ENCODE data around the gene WWP2.
A peak's percentile ranks its signal among the peaks of the same experiment; 100 is the strongest.
"Not testable (repeated sequence)": the region's sequence is repeated elsewhere in the genome, so short reads cannot be mapped to it uniquely, and the experiment has no call there.

WWP2 gene

DNA sequence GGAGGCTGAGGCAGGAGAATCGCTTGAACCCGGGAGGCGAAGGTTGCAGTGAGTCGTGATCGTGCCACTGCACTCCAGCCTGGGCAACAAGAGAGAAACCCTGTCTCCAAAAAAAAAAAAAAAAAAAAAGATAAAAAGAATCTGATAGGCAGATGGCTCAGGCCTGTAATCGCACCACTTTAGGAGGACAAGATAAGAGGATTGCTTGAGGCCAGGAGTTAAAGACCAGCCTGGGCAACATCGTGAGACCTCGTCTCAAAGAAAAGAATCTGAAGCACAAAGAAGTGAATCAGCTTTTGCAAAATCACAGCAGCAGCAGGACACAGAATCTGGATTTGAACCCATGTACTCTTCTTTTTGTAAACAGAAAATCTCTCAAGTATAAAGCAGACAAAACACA is 15.0 kb upstream of the WWP2 start:
- no peak for DNase-seq

DNA sequence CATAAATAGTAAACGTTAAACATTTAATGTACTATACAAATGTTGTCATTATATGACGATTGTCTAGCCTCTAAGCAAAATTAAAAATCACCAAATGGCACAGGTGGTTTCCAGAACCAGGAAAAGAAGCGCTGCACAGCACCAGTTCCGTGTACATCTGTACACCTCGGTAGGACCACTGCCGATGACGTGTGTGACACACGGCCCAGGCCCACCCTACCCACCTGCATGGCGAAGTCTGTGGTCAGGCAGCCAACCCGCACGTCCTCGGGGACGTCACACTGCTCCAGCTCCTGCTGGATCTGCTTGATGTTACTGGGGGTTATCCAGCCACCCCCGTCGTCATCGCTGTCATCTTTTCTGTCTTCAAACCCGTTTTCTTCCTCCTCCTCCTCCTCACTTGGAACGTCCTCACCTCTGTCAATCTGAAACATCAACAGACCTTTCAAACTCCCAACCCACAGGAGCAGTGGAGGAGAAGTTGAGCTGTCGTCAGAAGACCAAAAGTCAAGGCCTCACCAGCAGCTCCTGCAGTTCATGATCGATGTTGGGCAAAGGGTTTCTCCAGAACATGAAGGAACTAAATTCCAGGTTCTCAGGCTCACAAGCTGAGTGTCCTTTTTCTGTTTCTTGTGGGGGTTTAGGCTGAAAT is 13.3 kb upstream of the WWP2 start:
- DNase-seq: no peak

DNA sequence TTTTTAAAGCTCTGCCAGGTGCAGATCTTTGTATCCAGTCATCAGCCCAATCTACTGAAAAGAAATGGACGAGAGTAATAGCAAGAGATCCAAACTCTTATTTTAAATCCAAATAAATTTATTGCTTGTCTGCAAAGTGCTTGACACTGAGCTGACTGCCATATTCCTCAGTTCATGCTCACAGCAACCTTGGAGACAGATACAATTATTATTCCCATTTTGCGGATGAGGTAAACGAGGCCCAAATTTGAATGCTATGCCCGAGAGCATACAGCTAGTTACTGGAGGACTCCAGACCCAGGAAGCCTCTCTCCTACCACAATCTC is 8.0 kb upstream of the WWP2 start:
- no peak for DNase-seq

DNA sequence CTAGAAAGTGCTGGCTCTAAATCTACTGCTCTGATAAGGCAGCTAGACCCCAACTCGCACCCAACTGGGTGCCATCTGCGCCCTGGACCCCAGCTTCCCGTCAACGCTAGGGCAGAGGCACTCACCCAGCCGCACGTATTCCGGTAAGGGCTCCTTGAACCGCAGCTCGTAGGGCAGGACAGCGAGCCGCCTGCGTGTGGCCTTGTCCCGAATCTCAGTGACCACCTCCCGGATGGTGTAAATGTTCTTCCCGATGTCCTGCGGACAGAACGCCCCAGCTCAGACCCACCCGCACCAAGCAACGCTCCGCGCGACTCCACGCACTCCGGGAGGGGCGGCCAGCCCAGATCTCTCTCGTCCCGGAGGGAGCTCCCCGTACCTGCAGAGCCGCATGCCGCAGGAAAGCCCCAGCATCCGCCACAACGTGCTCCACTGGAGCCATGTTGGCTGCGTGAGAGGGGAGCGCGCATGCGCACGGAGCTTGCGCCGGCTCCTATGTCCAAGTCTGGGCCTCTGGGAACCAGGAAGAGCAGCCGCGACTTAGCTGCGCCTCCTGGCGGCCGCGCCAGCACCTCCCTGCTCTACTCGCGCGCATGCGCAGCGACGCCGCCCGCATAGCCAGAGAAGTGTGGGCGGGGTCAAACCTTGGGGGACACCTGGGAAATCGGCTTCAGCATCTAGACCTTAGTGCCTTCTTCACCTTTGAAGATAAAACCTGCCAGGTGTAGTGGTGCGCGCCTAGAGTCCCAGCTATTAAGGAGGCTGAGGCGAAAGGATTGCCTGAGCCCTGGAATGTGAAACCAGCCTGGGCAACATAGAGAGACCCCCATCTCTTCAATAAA is 7.4 kb upstream of the WWP2 start, which contains the start of gene NOB1:
Gene NOB1, minus strand, starts transcription at position 458 of the 842 bp plus-strand sequence. Its CDS starts 16 bp downstream, at position 442.
- DNase-seq: peak; percentile 99

DNA sequence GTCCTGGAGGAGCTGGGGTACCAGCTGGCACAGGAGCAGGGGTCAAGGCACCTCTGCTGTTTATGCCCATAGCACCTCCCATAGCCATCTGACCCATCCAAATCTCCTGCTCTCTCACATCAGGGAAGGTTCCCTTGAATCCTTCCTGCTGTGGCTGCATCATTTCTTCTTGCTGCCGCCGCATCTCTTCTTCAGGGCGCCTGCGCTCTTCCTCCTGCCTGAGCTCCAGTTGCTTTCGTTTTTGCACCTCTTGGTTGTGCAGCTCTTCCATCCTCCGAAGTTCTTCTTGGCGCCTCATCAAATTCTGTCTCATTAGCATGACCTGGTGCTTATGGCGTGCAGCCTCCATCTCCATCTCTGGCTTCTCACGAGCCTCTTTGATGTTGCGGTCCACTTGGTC is 5.4 kb upstream of the WWP2 start:
- DNase-seq: no peak

DNA sequence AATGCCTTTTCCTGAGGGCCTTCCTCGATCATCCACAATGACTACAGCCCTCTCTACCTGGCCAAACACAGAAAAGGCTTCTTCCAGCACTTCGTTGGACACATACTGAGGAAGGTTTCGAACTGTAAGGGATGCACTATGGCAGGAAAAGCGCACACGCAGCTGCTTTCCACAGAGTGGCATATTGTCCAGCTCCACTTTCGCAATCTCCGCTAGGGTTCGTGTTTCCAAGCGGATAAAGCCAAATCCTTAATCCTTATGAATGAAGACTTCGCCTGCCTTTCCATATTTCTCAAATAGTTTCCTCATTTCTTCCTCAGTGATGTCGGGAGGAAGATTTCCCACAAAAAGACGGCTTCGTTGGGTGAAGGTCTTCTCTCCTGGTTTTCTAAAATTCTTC is 4.8 kb upstream of the WWP2 start:
- DNase-seq: not testable (repeated sequence)

DNA sequence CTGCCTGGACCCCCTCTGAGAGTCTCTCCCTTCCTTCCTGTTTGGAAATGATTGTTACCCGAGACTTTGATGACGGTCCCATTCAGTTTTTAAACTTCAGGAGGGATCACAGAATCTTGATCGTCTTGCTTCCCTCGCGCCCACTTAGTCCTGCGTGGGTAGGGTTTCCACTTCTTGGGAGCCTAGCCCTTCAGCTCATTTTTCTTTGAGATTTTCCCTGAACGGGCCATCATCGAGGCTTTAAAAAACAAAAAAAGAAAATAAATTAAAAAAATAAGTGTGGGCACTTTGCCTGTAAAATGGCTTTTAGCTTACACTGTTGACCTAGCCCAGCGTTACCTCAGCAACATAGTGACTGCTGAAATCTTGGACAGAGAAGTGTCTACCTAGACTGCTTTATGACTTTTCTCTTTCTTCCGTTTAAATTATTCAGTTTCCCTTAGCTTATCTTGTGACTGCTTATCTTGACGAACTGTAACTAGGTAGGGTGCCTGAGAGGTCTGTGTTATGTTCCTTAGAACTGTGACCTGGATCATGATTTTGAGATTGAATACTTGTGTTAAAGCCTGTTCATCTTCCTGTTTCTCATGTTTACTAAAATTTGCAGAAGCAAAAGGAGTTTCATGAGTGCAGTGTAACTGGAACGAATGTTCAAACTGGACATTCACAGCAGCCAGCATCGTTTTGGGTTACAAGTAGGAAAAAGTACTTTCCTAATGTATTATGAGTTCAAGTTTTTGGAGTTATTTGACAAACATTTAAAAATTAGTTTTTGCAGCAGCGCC is 874 bp downstream of the WWP2 start:
- DNase-seq: no peak

DNA sequence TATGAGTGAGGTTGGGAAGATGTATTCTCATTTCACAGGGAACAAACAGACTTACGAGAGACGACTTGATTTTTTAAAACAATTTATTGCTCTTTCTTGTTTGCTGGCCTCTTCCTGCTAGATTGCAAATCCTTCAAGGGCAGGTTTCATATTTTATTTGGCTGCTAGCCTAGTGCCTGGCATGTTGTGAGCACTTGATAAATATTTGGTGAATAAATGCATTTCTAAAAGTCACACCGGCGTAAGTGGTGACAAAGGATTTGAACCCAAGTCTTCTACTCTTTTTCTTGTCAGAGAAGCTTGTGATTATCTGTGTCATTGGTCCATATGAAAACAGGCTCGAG is 1.4 kb downstream of the WWP2 start:
- no peak for DNase-seq

DNA sequence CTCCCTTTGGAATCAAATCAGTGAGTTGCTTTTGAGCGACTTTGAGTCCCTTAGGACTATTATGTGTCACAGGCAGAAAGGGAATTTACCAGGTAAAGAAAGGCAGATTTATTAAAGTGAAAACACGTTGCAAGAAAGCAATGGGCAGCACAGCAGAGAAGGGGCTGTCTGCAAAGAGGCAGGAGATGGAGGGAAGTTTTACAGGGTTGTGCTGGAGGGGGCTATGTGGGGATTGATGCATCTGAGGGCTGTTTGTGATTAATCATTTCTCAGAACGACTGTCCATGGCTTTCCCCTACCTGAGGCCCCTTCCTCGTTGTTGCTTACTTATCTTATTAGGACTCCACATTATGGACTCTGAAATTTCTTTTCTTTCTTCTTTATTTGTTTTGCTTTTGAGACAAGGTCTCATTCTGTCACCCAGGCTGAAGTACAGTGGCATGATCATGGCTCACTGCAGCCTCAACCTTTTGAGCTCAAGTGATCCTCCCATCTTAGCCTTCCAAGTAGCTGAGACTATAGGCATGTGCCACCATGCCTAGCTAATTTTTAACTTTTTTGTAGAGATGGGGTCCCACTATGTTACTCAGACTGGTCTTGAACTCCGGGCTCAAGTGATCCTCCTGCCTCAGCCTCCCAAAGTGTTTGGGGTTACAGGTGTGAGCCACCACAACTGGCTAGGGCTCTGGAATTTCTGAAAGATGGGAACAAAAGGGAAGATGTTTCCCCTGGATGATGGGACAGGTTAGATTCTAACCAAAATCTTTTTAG is 5.5 kb downstream of the WWP2 start:
- DNase-seq: no peak

DNA sequence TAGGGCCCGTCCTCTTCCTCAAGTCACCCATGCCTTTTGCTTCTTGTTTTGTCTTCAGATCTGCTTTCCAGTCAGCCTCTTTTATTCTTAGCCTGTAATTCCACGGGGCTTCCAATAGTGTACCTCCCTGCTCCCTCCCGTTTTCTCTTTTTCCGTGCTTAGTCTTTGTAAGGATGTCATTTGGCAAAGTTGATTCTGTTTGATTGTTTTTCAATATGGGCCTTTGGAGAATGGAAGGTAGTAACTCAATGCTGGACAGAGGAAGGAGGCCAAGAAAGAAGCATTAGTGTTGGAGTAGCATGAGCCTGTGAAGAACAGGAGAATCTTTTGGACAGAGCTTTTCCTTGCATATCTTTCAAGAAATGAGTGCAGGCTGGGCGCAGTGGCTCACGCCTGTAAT is 6.5 kb downstream of the WWP2 start:
- DNase-seq: no peak

DNA sequence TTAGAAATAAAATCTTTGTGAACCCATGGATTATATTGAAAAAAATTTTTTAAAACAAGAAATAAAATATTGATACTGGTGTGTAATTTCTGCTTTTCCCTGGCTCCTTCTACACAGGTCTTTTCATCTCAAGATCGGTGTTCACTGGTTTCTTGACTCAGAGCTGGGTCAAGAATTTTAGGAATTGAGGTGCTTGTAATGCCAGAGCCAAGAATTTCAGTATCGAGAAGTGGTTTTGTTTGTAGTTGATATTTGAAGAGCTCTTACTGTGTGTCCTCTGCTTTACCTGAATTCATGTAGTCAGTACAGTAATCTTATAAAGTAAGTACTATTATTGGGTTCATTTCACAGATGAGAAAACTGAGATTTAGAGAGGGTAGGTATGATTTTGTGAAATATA is 7.3 kb downstream of the WWP2 start:
- DNase-seq: no peak

DNA sequence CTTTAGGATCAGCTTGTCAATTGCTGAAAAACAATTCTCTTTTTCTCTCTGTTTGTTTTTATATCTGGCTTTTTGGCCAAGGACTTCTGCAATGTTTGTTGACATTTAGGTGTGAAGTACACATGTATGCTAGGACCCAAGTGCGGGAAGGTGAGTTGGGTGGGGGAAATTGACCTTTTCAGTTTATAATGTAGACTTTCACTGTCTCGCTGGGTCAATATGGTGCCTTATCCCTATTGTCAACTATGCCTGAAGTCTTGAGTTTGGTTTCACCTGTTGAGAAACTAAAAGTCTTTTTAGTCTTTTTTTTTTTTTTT is 9.5 kb downstream of the WWP2 start:
- DNase-seq: no peak

DNA sequence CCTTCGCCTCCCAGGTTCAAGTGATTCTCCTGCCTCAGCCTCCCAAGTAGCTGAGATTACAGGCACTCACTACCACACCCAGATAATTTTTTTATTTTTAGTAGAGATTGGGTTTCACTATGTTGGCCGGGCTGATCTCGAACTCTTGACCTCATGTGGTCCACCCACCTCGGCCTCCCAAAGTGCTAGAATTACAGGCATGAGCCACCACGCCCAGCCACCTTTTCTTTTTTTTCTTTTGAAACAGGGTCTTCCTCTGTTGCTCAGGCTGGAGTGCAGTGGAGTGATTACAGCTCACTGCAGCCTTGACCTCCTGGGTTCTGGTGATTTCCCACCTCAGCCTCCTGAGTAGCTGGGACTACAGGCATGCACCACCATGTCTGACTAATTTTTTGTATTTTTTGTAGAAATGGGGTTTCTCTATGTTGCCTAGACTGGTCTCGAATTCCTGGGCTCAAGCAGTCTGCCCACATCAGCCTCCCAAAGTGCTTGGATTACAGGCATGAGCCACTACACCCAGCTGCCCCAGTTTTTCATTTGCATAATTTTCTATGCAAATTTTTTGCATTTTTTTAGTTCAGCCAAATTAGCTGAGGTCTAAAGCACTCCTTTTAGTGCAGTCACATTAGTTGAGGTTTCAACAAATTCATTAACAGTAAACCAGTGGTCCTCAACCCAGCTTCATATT is 11.3 kb downstream of the WWP2 start:
- DNase-seq: no peak

DNA sequence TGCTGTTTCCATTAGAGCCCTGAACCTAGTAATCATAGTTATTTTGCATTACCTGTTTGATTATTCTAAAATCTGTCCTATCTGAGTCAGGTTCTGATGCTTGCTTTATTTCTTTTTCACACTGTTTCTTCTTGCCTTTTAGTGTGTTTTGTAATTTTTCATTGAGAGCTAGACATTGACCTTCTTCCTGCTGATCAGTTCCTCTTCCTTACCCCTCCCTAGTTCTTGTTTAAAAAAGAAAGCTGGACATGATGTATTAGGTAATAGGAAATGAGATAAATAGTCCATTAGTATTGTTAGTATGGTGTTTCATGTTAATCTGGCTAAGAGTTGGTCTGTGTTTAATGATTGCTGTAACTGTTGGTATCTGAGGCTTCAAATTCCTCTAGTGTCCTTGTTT is 13.4 kb downstream of the WWP2 start:
- no peak for DNase-seq

DNA sequence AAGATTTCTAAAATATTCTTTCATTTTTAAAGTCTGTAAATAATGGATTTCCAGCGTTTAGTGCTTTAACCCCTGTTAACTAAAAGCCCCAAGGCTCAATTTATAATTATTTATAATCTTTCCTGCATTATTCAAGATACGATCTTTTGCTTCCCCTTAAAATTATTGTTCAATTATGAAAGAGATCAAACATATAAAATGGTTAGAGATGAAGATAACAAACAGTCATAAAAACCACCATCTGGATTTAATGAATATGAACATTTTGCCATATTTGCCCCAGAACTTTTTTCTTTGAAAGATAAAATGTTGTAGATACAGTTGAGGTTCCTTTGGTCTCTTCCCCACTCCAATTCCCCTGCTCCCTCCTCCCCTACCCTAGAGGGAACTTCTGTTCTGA is 17.6 kb downstream of the WWP2 start:
- no peak for DNase-seq

DNA sequence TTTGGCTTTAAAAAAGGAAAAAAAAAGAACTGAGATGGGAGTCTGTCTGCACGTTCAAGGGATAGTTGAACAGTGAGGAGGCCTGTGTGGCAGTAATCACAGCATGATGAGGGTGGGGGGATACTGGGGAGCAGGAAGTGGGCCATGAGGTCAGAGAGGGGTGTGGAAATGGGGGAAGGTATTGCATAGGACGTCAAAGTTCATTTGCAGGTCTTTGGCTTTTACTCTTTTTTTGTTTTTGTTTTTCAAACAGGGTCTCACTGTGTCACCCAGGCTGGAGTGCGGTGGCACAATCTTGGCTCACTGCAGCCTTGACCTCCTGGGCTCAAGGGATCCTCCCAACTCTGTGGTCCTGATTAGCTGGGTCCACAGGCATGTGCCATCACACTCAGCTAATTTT is 19.0 kb downstream of the WWP2 start:
- DNase-seq: no peak

DNA sequence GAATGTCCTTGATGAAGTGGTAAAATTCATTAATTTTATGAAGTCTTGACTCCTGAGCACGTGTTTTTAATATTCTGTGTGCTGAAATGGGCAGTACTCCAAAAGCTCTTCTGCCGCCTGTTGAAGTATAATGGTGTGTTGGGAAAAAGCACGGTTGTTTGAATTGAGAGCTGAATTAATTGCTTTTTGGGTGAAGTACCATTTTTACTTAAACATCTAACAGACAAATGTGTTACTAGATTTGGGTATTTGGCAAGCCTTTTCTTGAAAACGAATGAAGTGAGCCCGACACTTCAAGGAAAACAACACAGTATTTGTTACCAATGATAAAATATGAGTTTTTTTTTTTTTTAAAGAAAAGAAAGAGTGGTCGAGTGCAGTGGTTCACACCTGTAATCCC is 22.5 kb downstream of the WWP2 start:
- no peak for DNase-seq

DNA sequence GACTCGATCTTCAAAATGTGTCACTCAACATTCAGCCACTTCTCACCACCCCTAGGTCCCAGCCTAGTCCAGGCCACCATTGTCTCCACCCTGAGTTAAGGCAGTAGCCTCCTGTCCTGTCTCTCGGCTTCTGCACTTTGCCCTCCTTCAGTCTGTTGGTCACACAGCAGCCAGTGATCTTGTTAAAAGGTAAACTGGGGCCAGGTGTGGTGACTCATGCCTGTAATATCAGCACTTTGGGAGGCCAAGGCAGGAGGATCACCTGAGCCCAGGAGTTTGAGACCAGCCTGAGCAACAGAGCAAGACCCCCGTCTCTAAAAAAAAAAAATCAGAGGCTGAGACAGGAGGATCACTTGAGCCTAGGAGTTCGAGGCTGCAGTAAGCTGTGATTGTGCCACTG is 25.8 kb downstream of the WWP2 start:
- DNase-seq: no peak

DNA sequence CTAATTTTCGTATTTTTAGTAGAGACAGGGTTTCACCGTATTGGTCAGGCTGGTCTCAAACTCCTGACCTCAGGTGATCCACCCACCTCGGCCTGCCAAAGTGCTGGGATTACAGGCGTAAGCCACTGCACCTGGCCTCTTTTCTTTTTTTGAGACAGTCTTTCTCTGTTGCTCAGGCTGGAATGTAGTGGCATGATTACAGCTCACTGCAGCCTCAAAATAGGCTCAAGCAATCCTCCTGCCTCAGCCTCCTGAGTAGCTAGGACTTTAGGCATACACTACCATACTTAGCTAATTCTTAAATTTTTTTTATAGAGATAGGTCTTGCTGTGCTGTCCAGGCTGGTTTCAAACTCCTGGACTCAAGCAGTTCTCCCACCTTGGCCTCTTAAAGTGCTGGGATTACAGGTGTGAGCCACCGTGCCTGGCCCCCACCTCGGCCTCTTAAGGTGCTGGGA is 29.3 kb downstream of the WWP2 start:
- not testable (repeated sequence) for DNase-seq

DNA sequence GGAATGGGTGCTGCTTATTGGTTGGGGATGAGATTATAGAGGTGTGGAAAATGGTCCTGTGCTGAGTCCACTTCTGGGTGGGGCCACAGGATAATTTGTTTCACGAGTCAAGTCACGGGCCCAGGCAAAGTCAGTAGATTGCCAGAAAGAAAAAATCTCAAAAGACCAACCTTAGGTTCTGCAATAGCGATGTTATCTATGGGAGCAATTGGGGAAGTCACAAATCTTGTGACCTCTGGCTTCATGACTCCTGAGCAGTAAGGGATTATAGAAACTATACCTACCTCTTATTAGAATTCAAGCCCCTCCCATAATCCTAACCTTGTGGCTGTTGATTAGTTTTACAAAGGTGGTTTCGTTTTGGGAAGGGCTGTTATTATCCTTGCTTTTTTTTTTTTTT is 31.4 kb downstream of the WWP2 start:
- DNase-seq: no peak

DNA sequence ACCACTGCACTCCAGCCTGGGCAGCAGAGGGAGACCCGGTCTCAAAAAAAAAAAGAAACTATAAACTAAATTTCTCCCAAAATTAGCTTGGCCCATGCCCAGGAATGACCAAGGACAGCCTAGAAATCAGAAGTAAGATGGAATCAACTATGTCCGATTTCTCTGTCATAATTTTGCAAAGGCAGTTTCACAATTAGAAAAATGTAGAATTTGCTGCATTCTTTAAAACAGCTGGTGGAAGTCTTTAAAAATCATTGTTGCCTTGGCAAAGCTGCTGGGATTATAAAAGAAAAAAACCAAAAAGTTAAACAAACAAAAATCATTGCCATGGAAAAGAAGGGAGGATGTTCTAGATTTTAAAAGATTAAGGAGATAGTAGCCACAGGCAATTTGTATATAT is 32.4 kb downstream of the WWP2 start:
- no peak for DNase-seq

DNA sequence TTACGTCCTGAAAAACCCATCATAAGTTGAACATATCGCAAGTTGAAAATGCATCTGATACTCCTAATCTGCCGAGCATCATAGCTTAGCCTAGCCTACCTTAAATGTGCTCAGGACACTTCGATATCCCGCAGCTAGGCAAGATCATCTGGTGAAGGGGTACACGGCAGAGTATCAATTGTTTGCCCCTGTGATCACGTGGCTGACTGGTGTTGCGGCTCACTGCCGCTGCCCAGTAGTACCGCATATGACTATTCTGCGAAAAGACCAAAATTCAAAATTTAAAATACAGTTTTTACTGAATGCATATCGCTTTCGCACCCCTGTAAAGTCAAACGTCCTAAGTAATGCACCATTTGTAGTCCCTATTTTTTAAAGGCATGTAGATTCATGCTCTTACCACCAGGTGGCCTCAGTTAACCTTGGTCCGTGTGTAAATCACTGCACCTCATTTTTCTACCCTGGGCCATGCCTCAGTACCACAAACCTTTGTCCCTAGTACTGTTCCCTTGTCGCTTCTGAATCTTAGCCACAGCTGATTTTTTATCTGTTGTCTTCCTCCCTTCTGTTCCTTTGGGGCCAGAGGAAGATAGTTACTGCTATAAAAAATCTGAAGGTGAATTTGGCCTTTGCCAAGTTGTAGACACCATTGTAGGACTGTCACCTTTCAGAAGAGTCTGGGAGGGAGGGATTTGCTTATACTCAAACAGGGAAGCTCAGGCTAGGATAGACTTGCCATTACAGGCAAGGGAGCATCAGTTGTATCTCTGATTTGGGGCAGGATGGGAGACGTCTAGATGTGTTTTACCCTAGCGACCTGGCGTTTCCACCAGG is 34.4 kb downstream of the WWP2 start:
- peak; percentile 13 for DNase-seq

Data from CD4-positive, alpha-beta T cell treated with Interferon gamma for 1 hour (primary cell).